PFSK-1 (cell line): ENCODE results near the gene SPATS1.

ENCODE experiments used
- FOXP2 ChIP-seq: optimal IDR thresholded peaks from 2 replicates; pipeline ENCODE3; 2011; ENCODE audit warnings: borderline replicate concordance, control low read depth, inconsistent platforms; ENCODE audit not compliant: insufficient read depth; ENCODE audit errors: extremely low read length, extremely low read depth
- POLR2AphosphoS5 ChIP-seq: IDR thresholded peaks from 2 replicates; pipeline ENCODE4 v1.6.1; 2012; ENCODE audit warnings: low read depth, mild to moderate bottlenecking, control low read depth, low read length, moderate library complexity
- REST ChIP-seq, 2 experiments: IDR thresholded peaks; 2 replicates each; pipeline versions ENCODE4 v1.6.1 to v1.8.0; 2011 to 2012; ENCODE audit warnings: low read depth in 2 of 2, low read length in 2 of 2, control low read depth in 1 of 2, inconsistent platforms in 1 of 2, mild to moderate bottlenecking in 1 of 2, moderate library complexity in 1 of 2; ENCODE audit not compliant: insufficient read depth in 1 of 2
- SIN3A ChIP-seq: IDR thresholded peaks from 2 replicates; pipeline ENCODE4 v1.6.1; 2012; ENCODE audit warnings: mild to moderate bottlenecking, low read length, moderate library complexity, borderline replicate concordance; ENCODE audit not compliant: insufficient read depth
- TAF1 ChIP-seq: IDR thresholded peaks from 2 replicates; pipeline ENCODE4 v1.6.1; 2012; ENCODE audit warnings: low read length, control low read depth, borderline replicate concordance; ENCODE audit not compliant: insufficient read depth

SPATS1 gene

GRCh38 chr6:44356487-44356886 lies 14.0 kb downstream of the SPATS1 start:
- no peak for TF ChIP-seq TAF1
- no peak for TF ChIP-seq FOXP2
- TF ChIP-seq REST (IDR thresholded peaks at IDR 0.05; ENCODE audit: insufficient read depth in 1 of 2, low read depth in 2 of 2, low read length in 2 of 2): no peak
- no peak for TF ChIP-seq SIN3A
- TF ChIP-seq POLR2AphosphoS5: no peak

- TF ChIP-seq SIN3A (no peak), REST (IDR thresholded peaks at IDR 0.05; ENCODE audit: insufficient read depth in 1 of 2, low read depth in 2 of 2, low read length in 2 of 2) (no peak), POLR2AphosphoS5 (no peak), TAF1 (no peak), FOXP2 (no peak)
Measured at GRCh38 chr6:44359973-44360372, 17.5 kb downstream of the SPATS1 start.

GRCh38 chr6:44361947-44362346 lies 19.5 kb downstream of the SPATS1 start:
- no peak for TF ChIP-seq POLR2AphosphoS5
- no peak for TF ChIP-seq SIN3A
- no peak for TF ChIP-seq FOXP2
- TF ChIP-seq TAF1: no peak
- TF ChIP-seq REST (IDR thresholded peaks at IDR 0.05; ENCODE audit: insufficient read depth in 1 of 2, low read depth in 2 of 2, low read length in 2 of 2): no peak

GRCh38 chr6:44363377-44363926 lies 21.0 kb downstream of the SPATS1 start:
- TF ChIP-seq FOXP2 (no peak), TAF1 (no peak), REST (IDR thresholded peaks at IDR 0.05; ENCODE audit: insufficient read depth in 1 of 2, low read depth in 2 of 2, low read length in 2 of 2) (no peak), SIN3A (no peak), POLR2AphosphoS5 (no peak)

GRCh38 chr6:44366781-44367180 lies 24.3 kb downstream of the SPATS1 start:
- TF ChIP-seq TAF1: no peak
- TF ChIP-seq REST (IDR thresholded peaks at IDR 0.05; ENCODE audit: insufficient read depth in 1 of 2, low read depth in 2 of 2, low read length in 2 of 2): no peak
- no peak for TF ChIP-seq POLR2AphosphoS5
- no peak for TF ChIP-seq SIN3A
- TF ChIP-seq FOXP2: no peak
